GM21360 (cell line): Measurements from ENCODE around the gene BTN3A1.

ENCODE experiments used
- ATAC-seq: cut with Tn5 transposase; IDR thresholded peaks from one replicate; pipeline ENCODE4 v1.9.1; 2021; ENCODE audit warnings: mild to moderate bottlenecking, moderate library complexity; ENCODE audit not compliant: unreplicated experiment

The BTN3A1 gene

DNA sequence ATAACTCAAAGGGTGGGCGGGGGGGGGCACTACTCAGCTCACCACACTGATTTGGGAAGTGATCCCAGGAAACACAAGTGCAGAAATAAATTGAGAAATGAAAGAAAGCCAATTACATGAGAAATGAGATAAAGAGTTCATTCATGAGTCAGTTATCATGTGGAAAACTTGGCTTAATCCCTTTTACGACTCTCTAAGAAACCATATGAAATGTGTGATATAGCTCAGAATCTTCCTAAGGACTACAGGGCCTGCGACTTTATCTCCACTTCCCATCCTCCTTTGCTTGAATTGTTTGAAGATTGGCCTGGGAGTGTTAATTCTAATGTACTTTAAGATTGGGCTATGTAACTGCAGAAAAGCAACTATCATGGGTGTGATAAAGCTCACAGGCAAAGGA is 22.8 kb upstream of the BTN3A1 start:
- ATAC-seq, result no peak

DNA sequence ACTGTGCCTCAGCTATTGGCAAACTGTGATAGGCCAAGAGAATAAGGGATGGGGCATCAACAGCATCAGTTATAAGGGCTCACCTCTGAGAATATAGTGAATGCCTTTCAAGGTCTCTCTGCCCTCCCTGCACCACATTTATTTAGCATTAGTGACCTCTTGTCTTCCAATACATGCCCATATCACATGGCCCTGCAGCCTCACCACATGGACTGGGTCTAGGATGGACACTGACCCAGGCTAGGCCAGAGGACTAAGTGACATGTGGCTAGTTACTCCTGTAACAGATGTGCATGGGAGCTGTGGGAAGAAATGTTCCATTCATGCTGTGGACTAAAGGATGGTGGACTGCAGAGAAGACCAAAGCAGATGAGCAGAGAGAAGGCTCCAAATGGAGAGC is 22.3 kb upstream of the BTN3A1 start:
- no peak for ATAC-seq

DNA sequence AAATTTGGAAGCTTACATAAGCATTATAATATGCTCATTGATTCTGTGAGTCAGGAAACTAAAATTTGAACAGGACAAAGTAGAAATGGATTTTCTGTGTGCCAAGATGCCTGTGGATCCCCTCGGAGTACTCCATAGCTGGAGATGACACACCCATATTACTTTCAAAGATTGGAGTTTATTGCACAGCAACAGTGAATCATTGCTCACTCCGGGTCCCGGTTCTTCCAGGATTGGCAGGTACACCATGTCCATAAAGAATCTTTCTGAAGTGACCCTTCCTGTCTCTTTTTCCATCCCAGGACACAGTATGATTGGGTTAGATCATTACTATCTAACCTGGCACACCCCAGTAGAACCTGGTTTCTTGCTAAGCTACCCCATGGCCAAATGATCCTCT is 21.8 kb upstream of the BTN3A1 start:
- ATAC-seq, result no peak

DNA sequence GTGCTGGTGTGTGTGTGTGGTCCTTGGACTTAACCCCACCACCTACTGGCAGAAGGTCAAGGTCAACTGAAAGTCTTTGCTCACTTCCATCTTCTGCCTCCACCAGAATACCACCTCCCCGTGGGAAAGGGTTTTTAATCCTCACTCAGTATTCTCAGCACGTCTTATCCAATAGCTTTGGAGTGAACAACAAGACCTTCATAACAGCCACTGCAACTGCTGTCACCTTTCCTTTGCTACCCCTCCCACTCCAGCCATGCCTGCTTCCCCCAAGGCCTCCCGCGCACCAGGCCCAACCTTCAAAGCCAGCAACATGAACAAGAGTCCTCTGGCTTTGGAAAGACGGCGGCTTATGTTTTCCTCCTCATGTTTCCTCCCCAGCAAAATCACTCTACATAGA is 20.0 kb upstream of the BTN3A1 start:
- ATAC-seq, result no peak

DNA sequence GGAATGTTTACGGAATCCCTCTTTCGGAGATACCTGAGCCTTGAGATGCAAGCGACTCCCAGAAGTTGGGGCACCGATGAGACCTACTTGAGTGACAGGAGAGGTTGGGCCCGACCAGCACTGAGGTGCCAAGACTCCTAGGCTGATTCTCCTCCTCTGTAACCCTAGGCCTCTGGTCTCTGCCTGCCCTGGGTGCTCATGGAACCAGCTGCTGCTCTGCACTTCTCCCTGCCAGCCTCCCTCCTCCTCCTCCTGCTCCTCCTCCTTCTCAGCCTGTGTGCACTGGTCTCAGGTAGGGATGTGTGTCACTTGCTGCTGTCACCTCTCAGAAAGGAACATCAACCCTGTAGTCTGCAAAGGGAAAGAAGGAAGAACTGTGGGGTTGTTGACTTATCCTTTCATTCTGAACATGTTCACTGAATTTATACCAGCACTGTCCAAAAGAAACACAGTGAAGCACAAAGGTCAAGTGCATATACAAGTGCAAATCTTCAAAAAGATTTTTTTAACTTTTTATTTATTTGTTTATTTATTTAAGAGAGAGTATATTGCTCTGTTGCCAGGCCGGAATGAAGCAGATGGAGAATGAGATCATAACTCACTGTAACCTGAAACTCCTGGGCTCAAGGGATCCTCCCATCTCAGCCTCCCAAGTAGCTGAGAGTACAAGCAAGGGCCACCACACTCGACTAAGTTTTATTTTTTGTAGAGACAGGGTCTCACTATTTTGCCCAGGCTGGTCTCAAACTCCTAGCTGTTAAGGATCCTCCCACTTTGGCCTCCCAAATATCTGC is 18.3 kb upstream of the BTN3A1 start:
- no peak for ATAC-seq

DNA sequence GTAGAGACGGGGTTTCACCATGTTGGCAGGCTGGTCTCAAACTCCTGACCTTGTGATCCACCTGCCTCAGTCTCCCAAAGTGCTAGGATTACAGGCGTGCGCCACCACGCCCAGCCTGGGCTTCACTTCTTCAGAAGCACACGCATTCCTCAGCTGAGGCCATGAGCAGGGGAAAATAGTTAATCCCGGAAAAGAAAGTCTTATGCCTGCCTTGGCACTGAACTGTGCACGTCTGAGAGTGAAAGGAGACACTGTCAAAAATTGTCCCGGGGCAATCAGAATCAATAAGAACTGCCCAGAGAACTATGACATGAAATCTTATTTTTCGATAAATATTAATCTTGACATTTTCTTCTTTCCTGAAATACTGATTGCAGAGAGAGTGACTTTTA is 16.3 kb upstream of the BTN3A1 start:
- no peak for ATAC-seq

DNA sequence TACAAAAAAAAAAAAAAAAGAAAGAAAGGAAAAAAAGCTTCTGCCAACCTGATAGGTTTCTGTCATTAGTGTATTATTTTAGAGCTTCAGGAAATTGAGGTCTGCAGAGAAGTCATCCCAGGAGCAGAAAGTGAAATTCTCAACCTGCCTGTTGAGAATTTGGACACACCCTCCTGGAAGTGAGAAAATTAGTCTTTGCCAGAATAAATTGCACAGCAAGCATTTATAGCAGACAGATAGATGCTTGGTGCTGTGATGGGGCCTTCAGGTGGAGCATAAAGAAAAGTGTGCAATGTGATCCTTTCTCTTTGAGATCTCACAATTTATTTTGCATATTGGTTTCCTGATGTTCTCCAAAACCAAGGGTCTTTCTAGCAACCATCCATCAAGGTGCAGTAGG is 14.5 kb upstream of the BTN3A1 start:
- no peak for ATAC-seq

DNA sequence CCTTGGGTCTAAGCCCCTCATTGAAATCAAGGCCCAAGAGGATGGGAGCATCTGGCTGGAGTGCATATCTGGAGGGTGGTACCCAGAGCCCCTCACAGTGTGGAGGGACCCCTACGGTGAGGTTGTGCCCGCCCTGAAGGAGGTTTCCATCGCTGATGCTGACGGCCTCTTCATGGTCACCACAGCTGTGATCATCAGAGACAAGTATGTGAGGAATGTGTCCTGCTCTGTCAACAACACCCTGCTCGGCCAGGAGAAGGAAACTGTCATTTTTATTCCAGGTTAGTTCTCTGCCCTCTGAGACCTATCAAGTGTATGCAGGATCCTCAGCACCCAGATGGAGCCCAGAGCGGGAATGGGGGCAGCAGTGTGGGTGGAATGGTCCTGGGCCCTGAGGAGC is 14.1 kb upstream of the BTN3A1 start:
- no peak for ATAC-seq

DNA sequence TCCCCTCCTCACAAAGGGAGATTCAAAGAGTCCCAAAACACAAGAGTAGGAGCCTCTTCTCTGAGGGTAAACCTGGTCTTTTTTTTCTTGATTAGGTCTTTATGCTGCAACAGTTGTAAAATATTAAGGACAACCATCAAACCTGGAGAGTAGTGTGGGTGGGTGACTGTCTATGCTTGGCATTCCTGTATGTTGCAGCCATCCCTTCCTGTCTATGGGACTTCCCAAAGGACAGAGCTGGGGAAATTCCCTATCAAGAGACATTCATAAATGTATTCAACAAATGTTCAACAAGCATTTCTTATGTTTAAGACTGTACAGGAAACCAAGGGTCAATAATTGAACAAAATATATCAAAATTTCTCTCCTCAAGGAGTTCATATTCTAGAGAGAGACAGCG is 13.6 kb upstream of the BTN3A1 start:
- no peak for ATAC-seq

DNA sequence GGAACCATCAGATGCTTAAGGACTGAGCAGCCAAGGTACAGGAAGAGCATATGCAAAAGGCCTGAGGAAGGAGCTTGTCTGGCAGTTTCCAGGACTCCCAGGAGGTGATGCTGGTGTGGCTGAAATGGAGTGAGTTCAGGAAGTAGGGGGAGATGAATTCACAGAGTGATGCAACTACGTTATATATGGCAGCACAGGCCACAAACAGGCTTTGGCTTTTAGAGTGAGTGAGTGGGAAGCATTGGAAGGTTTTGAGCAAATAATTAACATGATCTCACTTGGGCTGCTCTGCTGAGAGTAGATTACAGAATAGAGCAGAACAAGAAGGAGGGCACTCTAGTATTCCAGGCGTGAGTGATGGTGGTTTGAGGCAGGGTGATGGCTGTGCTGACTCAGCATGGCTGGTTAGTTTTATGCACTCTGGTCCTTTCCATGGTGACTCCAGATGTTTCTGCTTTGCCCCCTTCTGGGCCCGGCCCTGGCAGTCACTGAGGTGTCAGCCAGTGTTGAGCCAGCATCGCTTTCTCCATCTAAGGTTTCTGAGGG is 12.7 kb upstream of the BTN3A1 start:
- no peak for ATAC-seq

DNA sequence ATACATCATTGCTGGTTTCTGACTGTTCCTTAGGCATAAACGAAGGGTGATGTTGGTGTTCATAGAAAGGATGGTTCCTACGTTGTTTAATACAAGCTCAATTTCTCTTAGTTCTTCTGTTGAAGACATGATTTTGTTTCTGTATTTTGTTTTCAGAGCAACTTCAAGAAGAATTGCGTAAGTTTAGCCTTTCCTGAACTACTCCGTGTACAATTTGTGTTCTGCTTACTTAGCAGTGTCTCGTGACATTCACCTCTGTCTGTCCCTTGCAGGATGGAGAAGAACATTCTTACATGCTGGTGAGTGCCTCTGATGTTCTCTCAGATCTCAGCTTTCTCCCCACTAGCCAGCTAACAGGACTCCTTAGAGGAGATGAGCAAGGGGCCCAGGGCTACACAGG is 11.5 kb upstream of the BTN3A1 start:
- no peak for ATAC-seq

DNA sequence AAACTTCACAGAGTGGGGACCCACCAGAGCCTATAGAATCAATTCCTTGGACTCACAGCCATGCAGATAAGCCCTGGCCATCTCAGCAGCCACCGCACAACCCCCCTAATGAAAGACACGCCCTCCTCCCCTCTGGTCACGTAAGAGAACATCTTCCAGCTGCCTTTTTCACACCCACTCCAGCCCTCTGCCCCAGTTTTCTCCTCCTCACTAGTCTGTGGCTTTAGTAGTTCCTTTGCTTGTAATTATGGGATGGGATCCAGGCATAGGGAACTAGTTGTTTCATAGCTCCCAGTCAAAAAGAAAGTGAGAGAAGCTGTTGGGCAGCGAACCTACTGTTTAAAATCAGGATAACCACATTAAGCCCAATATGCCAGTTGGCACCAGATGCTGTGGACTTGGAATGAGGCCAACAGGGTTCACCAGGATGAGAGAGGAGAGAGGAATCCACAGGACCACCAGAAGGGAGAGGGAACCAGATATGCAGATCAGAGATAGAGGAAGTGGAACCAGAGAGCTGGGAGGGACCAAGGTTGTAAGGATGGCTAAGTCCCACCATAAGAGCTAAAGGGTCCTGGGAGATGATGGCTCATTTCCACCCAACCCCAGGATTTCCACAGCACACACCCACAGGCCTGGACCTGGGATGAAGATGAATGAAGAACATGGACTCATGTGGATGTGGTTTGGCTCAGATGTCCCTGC is 9.0 kb upstream of the BTN3A1 start:
- no peak for ATAC-seq

DNA sequence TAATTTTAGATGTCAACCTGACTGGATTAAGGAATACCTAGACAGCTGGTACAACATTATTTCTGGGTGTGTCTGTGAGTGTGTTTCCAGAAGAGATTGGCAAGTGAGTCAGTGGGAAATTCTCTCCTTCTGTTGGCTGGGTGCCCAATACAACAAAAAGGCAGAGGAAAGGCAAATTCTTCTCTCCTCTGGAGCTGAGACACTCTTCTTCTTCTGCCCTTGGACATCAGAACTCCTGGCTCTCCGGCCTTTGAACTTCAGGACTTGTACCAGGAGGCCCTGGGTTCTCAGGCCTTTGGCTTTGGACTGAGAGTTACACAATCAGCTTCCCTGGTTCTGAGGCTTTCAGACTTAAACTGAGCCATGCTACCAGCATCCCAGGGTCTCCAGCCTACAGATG is 7.8 kb upstream of the BTN3A1 start:
- ATAC-seq, result no peak

DNA sequence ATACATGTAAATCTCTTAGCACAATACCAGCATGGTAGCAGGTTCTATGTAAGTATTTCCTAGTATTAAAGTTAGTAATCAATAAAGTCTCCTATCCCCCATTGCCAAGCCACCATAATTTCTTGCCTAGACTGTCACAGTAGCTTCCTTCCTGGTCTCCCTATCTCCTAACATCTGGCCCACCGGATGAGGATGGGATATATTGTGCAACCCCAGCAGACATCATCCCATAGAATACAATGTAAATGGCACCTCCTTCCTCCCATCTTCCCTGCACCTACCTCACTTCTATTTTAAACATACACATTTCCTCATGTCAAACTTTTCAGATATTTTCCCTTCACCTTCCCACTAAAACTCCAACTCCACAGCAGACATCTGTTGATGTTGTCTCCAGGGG is 3.5 kb upstream of the BTN3A1 start:
- ATAC-seq, result no peak

DNA sequence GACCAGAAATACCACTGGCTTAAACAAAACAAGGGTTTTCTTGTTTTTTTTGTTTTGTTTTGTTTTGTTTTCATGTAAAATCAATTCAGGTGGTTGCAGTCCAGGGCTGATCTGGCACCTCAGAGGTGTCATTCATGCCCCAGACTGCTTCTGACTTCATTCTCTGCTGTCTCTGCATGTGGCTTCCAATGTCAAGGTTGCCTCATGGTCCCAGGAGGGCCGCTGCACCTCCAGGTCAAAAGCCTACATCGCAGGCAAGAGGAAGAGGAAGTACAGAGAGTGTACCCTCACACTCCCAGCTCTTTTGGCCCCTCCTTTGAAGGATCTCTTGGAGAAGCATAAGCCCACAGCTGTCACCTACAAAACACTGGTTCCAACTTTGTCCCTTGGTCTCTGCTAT is 1.4 kb upstream of the BTN3A1 start:
- no peak for ATAC-seq

DNA sequence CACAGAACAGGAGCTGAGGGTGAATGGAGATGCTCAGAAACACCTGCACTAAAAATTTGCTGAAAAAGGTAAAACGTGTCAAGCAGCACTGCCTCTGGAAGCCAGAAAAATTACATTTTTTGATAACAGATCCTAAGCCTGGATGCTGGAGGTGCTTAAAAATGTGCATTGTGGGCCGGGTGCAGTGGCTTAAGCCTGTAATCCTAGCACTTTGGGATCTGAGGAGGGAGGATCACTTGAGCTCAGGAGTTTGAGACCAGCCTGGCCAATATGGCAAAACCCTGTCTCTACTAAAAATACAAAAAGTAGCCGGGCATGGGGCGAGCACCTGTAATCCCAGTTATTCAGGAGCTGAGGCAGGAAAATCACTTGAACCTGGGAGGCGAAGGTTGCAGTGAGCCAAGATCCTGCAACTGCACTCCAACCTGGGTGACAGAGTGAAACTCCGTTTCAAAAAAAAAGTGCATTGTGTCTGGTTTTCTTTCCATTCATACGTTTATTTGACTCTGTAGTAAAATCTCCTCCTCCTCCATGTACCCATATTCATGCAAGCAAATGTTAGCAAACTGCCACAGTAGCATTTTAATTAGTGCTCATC is 587 bp upstream of the BTN3A1 start:
- ATAC-seq, result no peak

DNA sequence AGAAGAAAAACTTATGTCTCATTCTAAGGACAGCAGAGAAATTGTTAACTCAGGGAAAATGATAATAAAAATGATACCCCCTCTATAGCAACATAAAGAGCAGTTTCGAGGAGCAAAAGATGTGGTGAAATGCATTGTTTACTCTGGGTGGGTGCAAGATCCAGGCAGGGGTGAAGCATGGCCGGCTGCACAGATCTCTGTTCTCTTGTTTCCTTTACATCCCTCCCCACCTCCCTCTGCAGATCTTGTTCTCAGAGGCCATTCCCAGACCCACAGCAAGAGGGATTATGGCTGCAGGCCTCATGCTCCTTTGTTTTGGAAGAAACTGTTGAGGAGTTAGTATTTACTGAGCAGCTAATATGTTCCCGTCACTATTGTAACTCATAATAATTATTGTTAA is 1.8 kb downstream of the BTN3A1 start:
- no peak for ATAC-seq

DNA sequence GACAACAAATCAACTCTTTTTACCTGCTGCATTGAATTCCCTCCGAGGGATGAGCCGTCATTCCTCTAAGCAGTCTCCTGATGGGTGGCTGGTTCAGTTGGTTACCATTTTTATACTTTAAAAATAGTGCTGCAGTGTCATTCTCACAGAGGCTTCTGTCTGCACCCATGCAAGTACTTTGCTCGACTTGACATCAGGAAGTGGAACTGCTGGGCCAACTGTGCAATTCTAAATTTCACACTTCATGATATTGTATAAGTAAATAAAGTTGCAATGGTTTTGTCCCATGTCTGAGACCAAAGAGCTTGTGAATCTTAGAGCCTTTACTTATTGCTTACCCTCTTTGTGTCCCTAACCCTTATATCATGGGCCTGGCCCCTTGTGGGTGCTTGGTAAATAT is 2.5 kb downstream of the BTN3A1 start:
- no peak for ATAC-seq

DNA sequence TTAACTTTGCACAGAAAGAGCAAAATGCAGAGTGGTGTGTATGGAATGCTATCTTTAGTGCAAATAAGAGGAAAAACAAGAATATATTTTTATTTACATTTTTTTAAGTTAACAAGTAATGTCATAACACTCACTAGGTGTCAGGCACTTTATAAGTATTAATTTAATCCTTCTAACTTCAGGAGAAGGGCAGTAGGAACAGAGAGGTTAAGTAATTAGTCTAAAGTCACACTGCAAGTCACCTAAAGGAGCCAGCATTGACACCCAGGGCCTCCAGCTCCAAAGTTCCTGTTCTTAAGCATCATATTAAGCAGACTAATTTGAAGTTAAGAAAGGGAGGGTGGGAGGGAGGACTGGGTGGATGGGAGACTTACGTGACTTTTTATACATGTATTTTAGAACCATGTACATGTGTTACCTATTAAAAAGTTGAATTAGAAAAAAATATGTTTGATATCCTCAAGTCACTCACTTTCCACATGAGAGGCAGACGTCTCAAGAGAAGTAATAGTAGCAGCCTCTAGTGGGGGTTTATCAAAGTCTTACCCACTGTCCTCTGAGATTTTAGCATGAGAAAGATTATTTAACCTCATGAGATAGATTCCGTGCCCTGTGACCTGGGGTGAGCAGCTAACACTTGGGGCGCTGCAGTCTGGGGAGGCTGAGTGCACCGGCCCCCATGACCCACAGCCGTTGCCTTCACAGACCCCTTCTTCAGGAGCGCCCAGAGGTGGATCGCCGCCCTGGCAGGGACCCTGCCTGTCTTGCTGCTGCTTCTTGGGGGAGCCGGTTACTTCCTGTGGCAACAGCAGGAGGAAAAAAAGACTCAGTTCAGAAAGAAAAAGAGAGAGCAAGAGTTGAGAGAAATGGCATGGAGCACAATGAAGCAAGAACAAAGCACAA is 7.0 kb downstream of the BTN3A1 start:
- ATAC-seq, result no peak

DNA sequence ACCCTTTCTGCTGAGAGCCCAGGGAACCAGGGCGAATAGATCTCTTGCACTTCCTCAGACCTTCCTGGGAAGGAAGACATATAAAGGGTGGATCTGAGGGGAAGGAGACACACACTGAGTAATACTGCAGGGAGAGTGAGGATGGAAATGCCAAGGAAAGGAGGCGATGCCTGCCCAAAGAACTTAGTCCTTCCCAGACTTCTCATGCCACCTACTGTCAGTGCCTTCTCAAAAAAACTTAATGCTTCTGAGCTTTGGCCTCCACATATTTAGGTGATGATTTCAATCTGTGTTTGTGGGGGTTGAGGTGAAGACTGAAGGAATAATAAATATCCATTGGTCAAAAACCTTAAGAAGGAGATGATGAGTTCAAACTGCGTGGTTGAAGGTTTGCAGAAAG is 9.7 kb downstream of the BTN3A1 start:
- no peak for ATAC-seq

DNA sequence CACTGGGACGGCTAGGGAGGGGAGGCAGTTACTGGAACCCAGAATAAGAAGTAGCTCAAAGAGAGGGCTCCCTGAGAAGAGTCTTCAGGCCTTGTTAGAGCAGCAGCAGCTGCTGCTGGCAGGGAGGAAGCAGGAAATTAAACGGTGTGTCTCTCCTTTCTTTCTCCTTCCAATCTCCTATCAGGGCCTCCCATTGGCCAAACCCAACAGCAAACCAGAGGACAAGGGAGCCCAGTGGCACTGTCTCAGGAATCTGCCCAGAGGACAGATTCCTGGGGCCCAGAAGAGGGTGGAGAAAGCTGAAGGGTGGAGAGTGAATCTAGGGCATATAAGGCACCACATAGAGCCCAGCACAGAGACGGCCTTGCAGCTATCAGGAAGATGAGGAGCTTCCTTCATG is 10.2 kb downstream of the BTN3A1 start:
- no peak for ATAC-seq
